Fibroblast of gingiva (primary cell): Measurements from ENCODE around the gene TRIM22.
"Not testable (repeated sequence)": the region's sequence is repeated elsewhere in the genome, so short reads cannot be mapped to it uniquely, and the experiment has no call there.

Experiments
- DNase-seq: peaks from one replicate; pipeline ENCODE4 v3.0.0-alpha.2; 2011; ENCODE audit warnings: low read depth

Gene TRIM22

GRCh38 chr11:5691238-5691963, 1.8 kb downstream of the TRIM22 start:
- DNase-seq: not testable (repeated sequence)

GRCh38 chr11:5691964-5692361, 2.4 kb downstream of the TRIM22 start:
- DNase-seq: no peak

GRCh38 chr11:5694642-5695041, 5.1 kb downstream of the TRIM22 start:
- no peak for DNase-seq

GRCh38 chr11:5695580-5695979, 6.0 kb downstream of the TRIM22 start:
- DNase-seq: no peak

GRCh38 chr11:5696210-5696609, 6.6 kb downstream of the TRIM22 start:
- no peak for DNase-seq

GRCh38 chr11:5698281-5698680, 8.7 kb downstream of the TRIM22 start:
- no peak for DNase-seq

GRCh38 chr11:5700421-5701054, 10.9 kb downstream of the TRIM22 start:
- DNase-seq: no peak

GRCh38 chr11:5701055-5701577, 11.5 kb downstream of the TRIM22 start:
- no peak for DNase-seq

GRCh38 chr11:5703741-5704536, 14.3 kb downstream of the TRIM22 start:
- no peak for DNase-seq

GRCh38 chr11:5705688-5706087, 16.1 kb downstream of the TRIM22 start:
- no peak for DNase-seq

GRCh38 chr11:5712507-5712906, 22.9 kb downstream of the TRIM22 start:
- DNase-seq: no peak

GRCh38 chr11:5713695-5714094, 24.1 kb downstream of the TRIM22 start:
- no peak for DNase-seq

- not testable (repeated sequence) for DNase-seq
Measured at GRCh38 chr11:5716518-5716917, 26.9 kb downstream of the TRIM22 start.

- no peak for DNase-seq
Measured at GRCh38 chr11:5719703-5720495, 30.3 kb downstream of the TRIM22 start.

- no peak for DNase-seq
Measured at GRCh38 chr11:5722622-5723021, 33.0 kb downstream of the TRIM22 start.

GRCh38 chr11:5726351-5726750, 36.8 kb downstream of the TRIM22 start:
- DNase-seq: no peak

- no peak for DNase-seq
Measured at GRCh38 chr11:5727691-5728090, 38.1 kb downstream of the TRIM22 start.

- DNase-seq: no peak
Measured at GRCh38 chr11:5736396-5736795, 46.8 kb downstream of the TRIM22 start, which contains the start of gene OR56B1. Gene OR56B1, plus strand, starts transcription at chr11:5736448. Its CDS starts 69 bp downstream, at chr11:5736517.

GRCh38 chr11:5737091-5737490, 47.5 kb downstream of the TRIM22 start:
- no peak for DNase-seq

GRCh38 chr11:5737670-5738392, 48.2 kb downstream of the TRIM22 start:
- DNase-seq: no peak

GRCh38 chr11:5738431-5738830, 48.8 kb downstream of the TRIM22 start:
- no peak for DNase-seq
